B cell (primary cell): ENCODE results near the gene SPAG7.

Experiments
- EZH2 ChIP-seq: IDR thresholded peaks from 2 replicates; pipeline ENCODE4 v1.6.1; 2012; ENCODE audit warnings: borderline replicate concordance, low read depth, mild to moderate bottlenecking, moderate library complexity, low read length; ENCODE audit not compliant: insufficient read depth, poor library complexity, severe bottlenecking
- TF ChIP-seq, protein P1 (sequence below): fragments of 200-600 bp; IDR thresholded peaks from one replicate; pipeline ENCODE4 v1.8.0; 2022; ENCODE audit warnings: antibody characterized with exemption, mild to moderate bottlenecking

DNA sequence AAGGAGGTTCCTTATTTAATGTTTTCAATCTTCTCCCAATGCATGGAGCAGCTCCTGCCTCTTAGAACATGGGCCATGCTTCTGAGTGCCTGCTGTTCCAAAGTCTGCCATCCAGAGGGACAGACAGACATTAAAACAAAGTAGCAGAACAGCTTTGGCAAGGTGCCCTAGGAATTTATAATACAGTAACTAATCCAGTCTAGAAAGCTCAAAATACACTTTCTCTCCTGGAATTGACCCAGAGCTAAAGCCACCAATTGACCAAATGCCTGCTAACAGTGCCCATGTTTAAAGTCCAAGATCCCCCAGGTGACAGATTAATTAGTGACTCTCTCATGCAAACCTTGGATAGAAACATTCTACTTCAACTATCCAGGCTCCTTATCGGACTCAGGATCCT lies 53.6 kb downstream of the SPAG7 start:
- TF ChIP-seq, protein P1, sequence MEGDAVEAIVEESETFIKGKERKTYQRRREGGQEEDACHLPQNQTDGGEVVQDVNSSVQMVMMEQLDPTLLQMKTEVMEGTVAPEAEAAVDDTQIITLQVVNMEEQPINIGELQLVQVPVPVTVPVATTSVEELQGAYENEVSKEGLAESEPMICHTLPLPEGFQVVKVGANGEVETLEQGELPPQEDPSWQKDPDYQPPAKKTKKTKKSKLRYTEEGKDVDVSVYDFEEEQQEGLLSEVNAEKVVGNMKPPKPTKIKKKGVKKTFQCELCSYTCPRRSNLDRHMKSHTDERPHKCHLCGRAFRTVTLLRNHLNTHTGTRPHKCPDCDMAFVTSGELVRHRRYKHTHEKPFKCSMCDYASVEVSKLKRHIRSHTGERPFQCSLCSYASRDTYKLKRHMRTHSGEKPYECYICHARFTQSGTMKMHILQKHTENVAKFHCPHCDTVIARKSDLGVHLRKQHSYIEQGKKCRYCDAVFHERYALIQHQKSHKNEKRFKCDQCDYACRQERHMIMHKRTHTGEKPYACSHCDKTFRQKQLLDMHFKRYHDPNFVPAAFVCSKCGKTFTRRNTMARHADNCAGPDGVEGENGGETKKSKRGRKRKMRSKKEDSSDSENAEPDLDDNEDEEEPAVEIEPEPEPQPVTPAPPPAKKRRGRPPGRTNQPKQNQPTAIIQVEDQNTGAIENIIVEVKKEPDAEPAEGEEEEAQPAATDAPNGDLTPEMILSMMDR: no peak
- no peak for TF ChIP-seq EZH2
